SU-DHL-6 (cell line): ENCODE data around the gene IFI27.

Experiments
- H2AFZ ChIP-seq: fragments of 200-600 bp; sonication (generic); 2 replicates; pipeline ENCODE4 v1.6.1; 2014; ENCODE audit warnings: low read depth, mild to moderate bottlenecking, moderate library complexity, mixed read lengths, antibody characterized with exemption, low read length; ENCODE audit not compliant: severe bottlenecking
- H3F3A ChIP-seq: fragments of 200-600 bp; shearing (Covaris generic); 2 replicates; pipeline ENCODE4 v1.6.0; 2016; ENCODE audit warnings: antibody characterized with exemption, mild to moderate bottlenecking; ENCODE audit not compliant: insufficient read depth
- H3K27ac ChIP-seq: fragments of 200-600 bp; sonication (generic); 2 replicates; pipeline ENCODE4 v1.5.1; 2016; ENCODE audit warnings: low read depth, mild to moderate bottlenecking, low read length, moderate library complexity, mixed read lengths
- H3K27me3 ChIP-seq: fragments of 200-600 bp; sonication (generic), shearing (Covaris generic); 2 replicates; pipeline ENCODE4 v1.6.0; 2014; ENCODE audit warnings: mild to moderate bottlenecking, low read length
- H3K36me3 ChIP-seq: fragments of 200-600 bp; sonication (generic); 2 replicates; pipeline ENCODE4 v1.6.1; 2014; ENCODE audit warnings: mild to moderate bottlenecking, low read length, mixed read lengths
- H3K4me2 ChIP-seq: fragments of 300-600, 200-600 bp; shearing (Covaris generic), sonication (generic); 2 replicates; pipeline ENCODE4 v1.6.0; 2014; ENCODE audit warnings: low read length, low read depth, mild to moderate bottlenecking; ENCODE audit not compliant: poor library complexity, severe bottlenecking
- H3K4me3 ChIP-seq: fragments of 200-600 bp; sonication (generic); 2 replicates; pipeline ENCODE4 v1.5.1; 2014; ENCODE audit warnings: antibody characterized with exemption, low read length, mild to moderate bottlenecking, mixed read lengths; ENCODE audit not compliant: insufficient read depth, poor library complexity, severe bottlenecking
- H3K79me2 ChIP-seq: fragments of 200-600 bp; sonication (generic); 2 replicates; pipeline ENCODE4 v1.6.1; 2014; ENCODE audit warnings: mild to moderate bottlenecking, low read length, moderate library complexity; ENCODE audit not compliant: insufficient read depth
- H3K9ac ChIP-seq: fragments of 200-600 bp; sonication (generic); 2 replicates; pipeline ENCODE4 v1.7.0; 2014; ENCODE audit warnings: mild to moderate bottlenecking, low read length
- H3K9me2 ChIP-seq: fragments of 200-600 bp; sonication (generic); replicated peaks from 2 replicates; pipeline ENCODE4 v1.6.1; 2014; ENCODE audit warnings: low read length; ENCODE audit not compliant: insufficient read depth
- H3K9me3 ChIP-seq: fragments of 200-600 bp; sonication (generic); 2 replicates; pipeline ENCODE4 v1.6.1; 2014; ENCODE audit warnings: low read length, mixed read lengths; ENCODE audit not compliant: insufficient read depth
- H4K20me1 ChIP-seq: fragments of 200-600 bp; sonication (generic); 2 replicates; pipeline ENCODE4 v1.6.1; 2014; ENCODE audit warnings: low read depth, mild to moderate bottlenecking, antibody characterized with exemption, low read length, moderate library complexity, mixed read lengths
- EZH2phosphoT487 ChIP-seq: fragments of 200-600 bp; sonication (generic), shearing (Covaris generic); conservative IDR thresholded peaks from 2 replicates; pipeline ENCODE4 v1.6.1; 2018; ENCODE audit warnings: mild to moderate bottlenecking, antibody characterized with exemption, low read length, moderate library complexity, mixed read lengths
- TF ChIP-seq, protein P1 (sequence below): fragments of 200-600 bp; sonication (generic); IDR thresholded peaks from one replicate; pipeline ENCODE4 v1.5.1; 2017; ENCODE audit warnings: antibody characterized with exemption, mild to moderate bottlenecking, low read length, moderate library complexity; ENCODE audit not compliant: insufficient read depth, poor library complexity, severe bottlenecking

The IFI27 gene

DNA sequence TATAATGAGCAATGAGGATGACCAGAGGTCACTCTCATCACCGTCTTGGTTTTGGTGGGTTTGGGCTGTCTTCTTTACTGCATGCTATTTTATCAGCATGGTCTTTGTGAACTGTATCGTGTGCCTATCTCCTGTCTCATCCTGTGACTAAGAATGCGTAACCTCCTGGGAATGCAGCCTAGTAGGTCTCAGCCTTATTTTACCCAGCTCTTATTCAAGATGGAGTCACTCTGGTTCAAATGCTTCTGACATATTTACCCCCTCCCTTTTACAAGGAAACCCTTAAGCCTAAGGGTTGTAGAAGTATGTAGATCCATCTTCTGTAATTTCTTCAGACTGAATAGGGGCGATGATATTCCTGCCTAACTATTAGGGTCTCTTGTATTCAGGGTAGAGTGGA lies 21.1 kb upstream of the IFI27 start:
- H3K4me3 ChIP-seq, result no peak overlapping the region
- no peak overlapping the region for H3K4me2 ChIP-seq
- no peaks in the 10 kb centered on the region for H4K20me1 ChIP-seq
- no peaks in the 10 kb centered on the region for H3K9me3 ChIP-seq
- no peak for TF ChIP-seq EZH2phosphoT487
- TF ChIP-seq, protein P1, sequence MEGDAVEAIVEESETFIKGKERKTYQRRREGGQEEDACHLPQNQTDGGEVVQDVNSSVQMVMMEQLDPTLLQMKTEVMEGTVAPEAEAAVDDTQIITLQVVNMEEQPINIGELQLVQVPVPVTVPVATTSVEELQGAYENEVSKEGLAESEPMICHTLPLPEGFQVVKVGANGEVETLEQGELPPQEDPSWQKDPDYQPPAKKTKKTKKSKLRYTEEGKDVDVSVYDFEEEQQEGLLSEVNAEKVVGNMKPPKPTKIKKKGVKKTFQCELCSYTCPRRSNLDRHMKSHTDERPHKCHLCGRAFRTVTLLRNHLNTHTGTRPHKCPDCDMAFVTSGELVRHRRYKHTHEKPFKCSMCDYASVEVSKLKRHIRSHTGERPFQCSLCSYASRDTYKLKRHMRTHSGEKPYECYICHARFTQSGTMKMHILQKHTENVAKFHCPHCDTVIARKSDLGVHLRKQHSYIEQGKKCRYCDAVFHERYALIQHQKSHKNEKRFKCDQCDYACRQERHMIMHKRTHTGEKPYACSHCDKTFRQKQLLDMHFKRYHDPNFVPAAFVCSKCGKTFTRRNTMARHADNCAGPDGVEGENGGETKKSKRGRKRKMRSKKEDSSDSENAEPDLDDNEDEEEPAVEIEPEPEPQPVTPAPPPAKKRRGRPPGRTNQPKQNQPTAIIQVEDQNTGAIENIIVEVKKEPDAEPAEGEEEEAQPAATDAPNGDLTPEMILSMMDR, result no peak
- no peaks in the 10 kb centered on the region for H3K27me3 ChIP-seq
- no peak overlapping the region for H3K27ac ChIP-seq
- H3F3A ChIP-seq, result no peaks in the 10 kb centered on the region
- H2AFZ ChIP-seq, result no peak overlapping the region
- no peak overlapping the region for H3K9ac ChIP-seq
- no peaks in the 10 kb centered on the region for H3K36me3 ChIP-seq
- no peaks in the 10 kb centered on the region for H3K79me2 ChIP-seq
- H3K9me2 ChIP-seq, result no peaks in the 10 kb centered on the region

DNA sequence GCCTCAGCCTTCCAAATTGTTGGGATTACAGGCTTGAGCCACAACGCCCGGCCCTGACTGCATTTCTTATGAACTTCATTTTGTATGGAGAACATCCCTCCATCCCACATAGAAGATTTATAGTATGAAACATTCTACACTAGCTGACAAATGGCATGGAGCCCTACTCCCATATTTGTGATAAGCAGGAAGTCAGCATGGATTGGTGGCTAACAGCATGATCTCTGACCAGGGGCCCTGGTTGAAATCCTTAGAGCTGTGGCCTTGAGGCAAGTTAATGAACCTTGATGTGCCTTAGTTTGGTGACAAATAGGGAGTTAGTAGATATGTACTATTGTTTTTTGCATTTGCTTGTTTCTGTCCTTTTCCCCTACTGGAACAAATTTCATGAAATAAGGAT lies 17.1 kb upstream of the IFI27 start:
- no peak overlapping the region for H2AFZ ChIP-seq
- no peaks in the 10 kb centered on the region for H3K9me2 ChIP-seq
- H3K27me3 ChIP-seq, result no peaks in the 10 kb centered on the region
- TF ChIP-seq, protein P1, result no peak
- TF ChIP-seq EZH2phosphoT487, result no peak
- no peak overlapping the region for H3K4me3 ChIP-seq
- no peak overlapping the region for H3K9ac ChIP-seq
- H3K4me2 ChIP-seq, result no peak overlapping the region
- H3F3A ChIP-seq, result no peaks in the 10 kb centered on the region
- no peak overlapping the region for H3K27ac ChIP-seq
- no peaks in the 10 kb centered on the region for H4K20me1 ChIP-seq
- no peaks in the 10 kb centered on the region for H3K36me3 ChIP-seq
- H3K9me3 ChIP-seq, result no peaks in the 10 kb centered on the region
- H3K79me2 ChIP-seq, result no peaks in the 10 kb centered on the region

DNA sequence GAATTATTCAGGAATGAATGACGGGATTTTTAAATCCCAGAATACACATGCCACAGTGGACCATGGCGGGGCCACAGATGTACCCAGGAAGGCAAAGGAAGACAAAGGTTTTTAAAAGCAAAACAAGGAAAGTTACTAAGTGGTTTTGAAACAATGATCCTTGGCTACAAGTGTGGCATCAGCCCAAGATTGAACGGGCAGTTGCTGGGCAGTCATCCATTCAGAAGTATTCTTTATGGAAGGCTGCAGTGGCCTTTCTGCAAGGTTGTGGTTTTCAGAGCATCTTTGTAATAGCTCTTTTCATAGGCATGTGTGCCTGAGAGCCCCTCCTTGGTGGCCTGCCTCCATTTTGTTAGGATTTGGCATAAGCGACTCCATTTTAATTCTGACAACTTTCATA lies 13.4 kb upstream of the IFI27 start:
- no peaks in the 10 kb centered on the region for H3K9me2 ChIP-seq
- no peak overlapping the region for H3K4me2 ChIP-seq
- H3K79me2 ChIP-seq, result no peaks in the 10 kb centered on the region
- H3K9me3 ChIP-seq, result no peaks in the 10 kb centered on the region
- H3K27me3 ChIP-seq, result no peaks in the 10 kb centered on the region
- no peak overlapping the region for H3K4me3 ChIP-seq
- H3K36me3 ChIP-seq, result no peaks in the 10 kb centered on the region
- no peak overlapping the region for H3K27ac ChIP-seq
- H3F3A ChIP-seq, result no peaks in the 10 kb centered on the region
- H2AFZ ChIP-seq, result no peak overlapping the region
- no peak overlapping the region for H3K9ac ChIP-seq
- TF ChIP-seq EZH2phosphoT487, result no peak
- TF ChIP-seq, protein P1, result no peak
- no peaks in the 10 kb centered on the region for H4K20me1 ChIP-seq
